Right atrium auricular region (tissue), 2 donors: Measurements from ENCODE around the gene MYH7. TPM values are rescaled to one million over a fixed set of nuclear protein-coding genes. Genes with fewer than 3 reads are reported as not detected.

ENCODE experiments used
- DNase-seq: peaks from one replicate; pipeline ENCODE4 v3.0.0-alpha.2; 2019; ENCODE audit warnings: low spot score
- H3K27ac ChIP-seq, 2 donors: fragments of 200-600 bp; sonication (generic); 1 replicate in 1 of 2; 2 replicates in 1 of 2; pipeline ENCODE4 v1.5.1; 2016 to 2019
- H3K27me3 ChIP-seq, 2 donors: fragments of 200-600 bp; sonication (generic); one replicate each; pipeline versions ENCODE4 v1.5.1 to v1.6.0; 2017 to 2019
- H3K36me3 ChIP-seq: fragments of 200-600 bp; sonication (generic); one replicate; pipeline ENCODE4 v1.5.1; 2016
- H3K4me1 ChIP-seq, 2 donors: fragments of 200-600 bp; sonication (generic); one replicate each; pipeline versions ENCODE4 v1.5.1 to v1.6.0; 2017 to 2019
- H3K4me3 ChIP-seq, 2 donors: fragments of 200-600 bp; sonication (generic); 1 replicate in 1 of 2; 2 replicates in 1 of 2; pipeline ENCODE4 v1.5.1; 2017 to 2019; ENCODE audit warnings: mild to moderate bottlenecking in 1 of 2, moderate library complexity in 1 of 2
- H3K9me3 ChIP-seq, 2 donors: fragments of 200-600 bp; sonication (generic); one replicate each; pipeline ENCODE4 v1.5.1; 2019
- CTCF ChIP-seq, 2 donors: fragments of 200-600 bp; sonication (generic); IDR thresholded peaks; one replicate each; pipeline ENCODE4 v1.5.1; 2019; ENCODE audit warnings: antibody characterized with exemption in 2 of 2
- total RNA-seq, 2 donors: library from RNA; depleted of rRNA; stranded (reverse); fragments of >200 nt; gene quantifications; one replicate each; pipeline ENCODE4 v1.1.0, GENCODE V29; 2016

MYH7 gene
- total RNA-seq, 2 donors from 2014 or later = 1,082 to 4,592 TPM

GRCh38 chr14:23454445-23454856 lies 19.0 kb upstream of the MYH7 start:
- H3K27me3 ChIP-seq = no peaks in the 10 kb centered on the region
- DNase-seq = no peak
- no peaks in the 10 kb centered on the region for H3K4me1 ChIP-seq
- H3K27ac ChIP-seq = no peak overlapping the region
- no peaks in the 10 kb centered on the region for H3K36me3 ChIP-seq
- no peak for TF ChIP-seq CTCF (IDR thresholded peaks at IDR 0.05)
- no peak overlapping the region for H3K4me3 ChIP-seq
- H3K9me3 ChIP-seq = no peaks in the 10 kb centered on the region

- Histone ChIP-seq H3K36me3 (no peaks in the 10 kb centered on the region), H3K27ac (no peak overlapping the region), H3K9me3 (no peaks in the 10 kb centered on the region), H3K4me3 (no peak overlapping the region), H3K27me3 (no peaks in the 10 kb centered on the region), H3K4me1 (no peaks in the 10 kb centered on the region)
- DNase-seq = no peak
- no peak for TF ChIP-seq CTCF (IDR thresholded peaks at IDR 0.05)
Observed at GRCh38 chr14:23452237-23452636, 16.8 kb upstream of the MYH7 start.

DNA sequence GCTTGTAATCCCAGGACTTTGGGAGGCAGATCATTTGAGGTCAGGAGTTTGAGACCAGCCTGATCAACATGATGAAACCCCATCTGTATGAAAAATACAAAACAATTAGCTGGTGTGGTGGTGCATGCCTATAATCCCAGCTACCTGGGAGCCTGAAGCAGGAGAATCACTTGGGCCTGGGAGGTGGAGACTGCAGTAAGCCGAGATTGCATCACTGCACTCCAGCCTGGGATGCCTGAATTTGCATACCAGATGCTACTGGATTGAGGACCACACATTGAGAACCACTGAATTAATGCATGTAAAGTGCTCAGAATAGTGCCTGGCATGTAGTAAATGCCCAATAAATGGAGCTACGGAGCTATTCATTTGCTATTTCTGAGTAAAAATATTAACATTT lies 14.9 kb upstream of the MYH7 start:
- Histone ChIP-seq H3K27ac (no peak overlapping the region), H3K27me3 (no peaks in the 10 kb centered on the region), H3K4me3 (no peak overlapping the region), H3K4me1 (peaks cover 0 to under 1% of the 10 kb centered on the region in 2 donors), H3K36me3 (no peaks in the 10 kb centered on the region), H3K9me3 (no peaks in the 10 kb centered on the region)
- TF ChIP-seq CTCF (IDR thresholded peaks at IDR 0.05) = no peak
- no peak for DNase-seq

- Histone ChIP-seq H3K27ac (peak overlapping the region in 1 of 2 donors; percentile 24), H3K27me3 (no peaks in the 10 kb centered on the region), H3K4me3 (no peak overlapping the region), H3K4me1 (peaks cover 0 to 6% of the 10 kb centered on the region in 2 donors), H3K9me3 (no peaks in the 10 kb centered on the region), H3K36me3 (no peaks in the 10 kb centered on the region)
- no peak for TF ChIP-seq CTCF (IDR thresholded peaks at IDR 0.05)
- peak; percentile 34 for DNase-seq
Observed at GRCh38 chr14:23449314-23449713, 13.9 kb upstream of the MYH7 start.

- H3K9me3 ChIP-seq = no peaks in the 10 kb centered on the region
- TF ChIP-seq CTCF (IDR thresholded peaks at IDR 0.05) = no peak
- H3K36me3 ChIP-seq = no peaks in the 10 kb centered on the region
- peaks cover 0 to 6% of the 10 kb centered on the region in 2 donors for H3K4me1 ChIP-seq
- peak; percentile 28 for DNase-seq
- peak overlapping the region in 1 of 2 donors; percentile 92 for H3K27ac ChIP-seq
- no peak overlapping the region for H3K4me3 ChIP-seq
- no peaks in the 10 kb centered on the region for H3K27me3 ChIP-seq
Observed at GRCh38 chr14:23447361-23448350, 12.2 kb upstream of the MYH7 start.
